ENCODE measurements around the gene ENPP4.
"Not testable (repeated sequence)": the region's sequence is repeated elsewhere in the genome, so short reads cannot be mapped to it uniquely, and the experiment has no call there.

The ENPP4 gene

GRCh38 chr6:46129629-46130511, at the start of gene ENPP4:
Gene ENPP4, plus strand, starts transcription at chr6:46129989. Its CDS starts 9,595 bp downstream, at chr6:46139584.
- Mint-ChIP-seq H3K27me3 (peaks cover 7% of the 10 kb centered on the region), H3K9me3 (no peaks in the 10 kb centered on the region), H3K4me3 (peak within 1 kb of the TSS; percentile 90), H3K4me1 (ENCODE audit: low read depth) (peaks cover 31% of the 10 kb centered on the region), H3K27ac (peak within 1 kb of the TSS; percentile 93), H3K36me3 (ENCODE audit: low read depth) (peaks cover 8% of the 10 kb centered on the region)
- intact Hi-C loops (cut with micrococcal nuclease) = no loop called here

GRCh38 chr6:46080111-46080510, 49.7 kb upstream of the ENPP4 start:
- intact Hi-C loops (cut with micrococcal nuclease) = no loop called here
- H3K36me3 Mint-ChIP-seq (ENCODE audit: low read depth) = no peaks in the 10 kb centered on the region
- H3K9me3 Mint-ChIP-seq = no peaks in the 10 kb centered on the region
- no peak overlapping the region for H3K27ac Mint-ChIP-seq
- no peaks in the 10 kb centered on the region for H3K27me3 Mint-ChIP-seq
- no peaks in the 10 kb centered on the region for H3K4me1 Mint-ChIP-seq (ENCODE audit: low read depth)
- no peak overlapping the region for H3K4me3 Mint-ChIP-seq

DNA sequence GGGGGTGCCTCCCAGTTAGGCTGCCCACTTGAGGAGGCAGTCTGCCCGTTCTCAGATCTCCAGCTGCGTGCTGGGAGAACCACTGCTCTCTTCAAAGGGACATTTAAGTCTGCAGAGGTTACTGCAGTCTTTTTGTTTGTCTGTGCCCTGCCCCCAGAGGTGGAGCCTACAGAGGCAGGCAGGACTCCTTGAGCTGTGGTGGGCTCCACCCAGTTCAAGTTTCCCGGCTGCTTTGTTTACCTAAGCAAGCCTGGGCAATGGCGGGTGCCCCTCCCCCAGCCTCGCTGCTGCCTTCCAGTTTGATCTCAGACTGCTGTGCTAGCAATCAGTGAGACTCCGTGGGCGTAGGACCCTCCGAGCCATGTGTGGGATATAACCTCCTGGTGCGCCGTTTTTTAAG, 44.1 kb upstream of the ENPP4 start:
- H3K4me3 Mint-ChIP-seq; H3K36me3 Mint-ChIP-seq (ENCODE audit: low read depth); H3K9me3 Mint-ChIP-seq; H3K27me3 Mint-ChIP-seq; H3K4me1 Mint-ChIP-seq (ENCODE audit: low read depth); H3K27ac Mint-ChIP-seq: not testable (repeated sequence)
- intact Hi-C loops (cut with micrococcal nuclease) = loop anchor here (5.0 kb wide), 1 partner anchor 137 kb away; no protein-coding TSS in a partner anchor

DNA sequence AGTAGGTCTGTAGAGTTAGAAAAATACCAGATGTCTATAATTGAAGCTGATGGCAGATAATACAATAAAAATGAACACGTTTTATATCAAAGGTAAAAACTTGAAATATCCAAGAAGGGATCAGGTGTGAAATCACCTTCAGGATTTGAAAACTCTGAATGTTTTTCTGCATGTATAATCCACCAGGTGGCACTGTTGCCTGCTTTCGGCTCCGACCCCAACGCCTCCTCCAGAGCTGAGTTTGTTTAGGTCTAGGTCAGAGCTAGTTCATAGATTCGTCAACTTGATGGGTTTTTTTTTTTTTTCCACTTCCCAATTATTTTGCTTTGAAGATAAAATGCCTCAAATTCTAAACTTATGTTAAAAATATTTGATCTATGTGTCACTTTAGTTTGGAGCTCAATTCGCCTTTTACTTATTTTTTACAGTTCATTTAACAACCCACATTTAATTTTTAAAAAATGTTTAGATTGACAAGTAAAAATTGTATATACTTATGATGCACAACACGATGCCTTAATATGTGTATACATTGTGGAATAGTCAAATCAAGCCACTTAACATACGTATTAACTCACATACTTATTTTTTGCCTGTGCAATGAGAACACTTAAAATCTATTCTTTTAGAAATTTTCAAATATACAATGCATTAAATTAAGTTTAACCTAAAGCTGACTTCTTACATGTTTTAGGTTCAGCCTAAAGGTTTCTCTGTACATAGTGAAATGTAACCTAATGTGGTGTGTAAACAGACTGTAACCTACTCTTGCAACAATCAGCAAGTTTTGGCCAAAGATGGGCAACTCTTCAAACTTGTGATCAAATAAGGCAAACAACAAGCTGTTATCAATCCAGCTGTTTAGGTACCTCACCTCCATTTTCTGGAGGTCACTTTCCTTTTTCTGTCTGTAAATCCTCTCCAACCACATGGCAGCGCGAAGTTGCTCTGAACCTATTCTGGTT, 39.4 kb upstream of the ENPP4 start:
- H3K4me3 Mint-ChIP-seq = no peak overlapping the region
- no peak overlapping the region for H3K27ac Mint-ChIP-seq
- H3K9me3 Mint-ChIP-seq = peaks cover 10% of the 10 kb centered on the region

GRCh38 chr6:46091080-46091478, 38.7 kb upstream of the ENPP4 start:
- H3K4me3 Mint-ChIP-seq = no peak overlapping the region

More for the DNA sequence above, 39.4 kb upstream of the ENPP4 start:
- H3K4me1 Mint-ChIP-seq (ENCODE audit: low read depth) = no peaks in the 10 kb centered on the region
- peaks cover 12% of the 10 kb centered on the region for H3K27me3 Mint-ChIP-seq
- intact Hi-C loops (cut with micrococcal nuclease) = loop anchor here (1.0 kb wide), 1 partner anchor 320 kb away; no protein-coding TSS in a partner anchor
- H3K36me3 Mint-ChIP-seq (ENCODE audit: low read depth) = no peaks in the 10 kb centered on the region

DNA sequence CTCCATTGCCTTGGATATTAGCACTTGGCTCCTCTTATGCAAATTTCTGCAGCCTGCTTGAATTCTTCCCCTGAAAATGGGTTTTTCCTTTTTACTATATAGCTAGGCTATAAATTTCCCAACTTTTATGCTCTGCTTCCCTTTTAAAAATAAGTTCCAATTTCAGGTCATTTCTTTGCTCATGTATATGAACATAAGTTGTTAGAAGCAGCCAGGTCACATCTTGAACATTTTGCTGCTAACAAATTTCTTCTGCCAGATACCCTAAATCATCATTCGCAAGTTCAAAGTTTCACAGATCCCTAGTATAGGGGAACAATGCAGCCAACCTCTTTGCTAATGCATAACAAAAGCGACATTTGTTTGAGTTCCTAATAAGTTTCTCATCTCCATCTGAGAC, 34.5 kb upstream of the ENPP4 start:
- intact Hi-C loops (cut with micrococcal nuclease) = no loop called here
- Mint-ChIP-seq H3K4me1 (ENCODE audit: low read depth) (no peaks in the 10 kb centered on the region), H3K27me3 (peaks cover 6% of the 10 kb centered on the region), H3K4me3 (no peak overlapping the region), H3K9me3 (peaks cover 15% of the 10 kb centered on the region), H3K27ac (no peak overlapping the region), H3K36me3 (ENCODE audit: low read depth) (no peaks in the 10 kb centered on the region)

More at GRCh38 chr6:46091080-46091478, 38.7 kb upstream of the ENPP4 start:
- Mint-ChIP-seq H3K27ac (no peak overlapping the region), H3K36me3 (ENCODE audit: low read depth) (no peaks in the 10 kb centered on the region), H3K9me3 (peaks cover 15% of the 10 kb centered on the region), H3K4me1 (ENCODE audit: low read depth) (no peaks in the 10 kb centered on the region), H3K27me3 (peaks cover 12% of the 10 kb centered on the region)
- intact Hi-C loops (cut with micrococcal nuclease) = no loop called here

DNA sequence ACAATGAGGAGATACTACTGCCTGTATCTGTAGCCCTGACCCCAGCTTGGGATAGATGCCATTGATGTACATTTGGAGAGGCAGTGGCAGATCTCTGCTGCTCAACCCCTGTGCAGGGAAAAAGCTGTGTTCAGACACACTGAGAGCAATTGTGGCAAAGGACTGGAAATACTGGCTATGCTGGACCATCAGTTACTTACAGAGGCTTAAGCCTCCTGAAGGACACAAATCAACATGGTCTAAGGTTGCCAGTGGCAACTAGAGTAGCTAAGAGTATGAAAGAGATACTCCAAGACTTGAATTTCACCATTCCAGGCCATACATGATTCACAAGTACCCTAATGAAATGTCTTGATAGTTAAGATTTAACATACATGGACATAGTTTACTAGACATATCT, 32.4 kb upstream of the ENPP4 start:
- H3K4me1 Mint-ChIP-seq (ENCODE audit: low read depth) = no peaks in the 10 kb centered on the region
- H3K27me3 Mint-ChIP-seq = no peaks in the 10 kb centered on the region
- peaks cover 15% of the 10 kb centered on the region for H3K9me3 Mint-ChIP-seq
- intact Hi-C loops (cut with micrococcal nuclease) = no loop called here
- H3K36me3 Mint-ChIP-seq (ENCODE audit: low read depth) = no peaks in the 10 kb centered on the region
- H3K4me3 Mint-ChIP-seq = no peak overlapping the region
- no peak overlapping the region for H3K27ac Mint-ChIP-seq

- Mint-ChIP-seq H3K9me3 (peaks cover 15% of the 10 kb centered on the region), H3K36me3 (ENCODE audit: low read depth) (no peaks in the 10 kb centered on the region), H3K4me3 (no peak overlapping the region), H3K27me3 (no peaks in the 10 kb centered on the region), H3K27ac (no peak overlapping the region), H3K4me1 (ENCODE audit: low read depth) (no peaks in the 10 kb centered on the region)
- intact Hi-C loops (cut with micrococcal nuclease) = no loop called here
Observed at GRCh38 chr6:46098678-46099077, 31.1 kb upstream of the ENPP4 start.

GRCh38 chr6:46099952-46100351, 29.8 kb upstream of the ENPP4 start:
- Mint-ChIP-seq H3K4me1 (ENCODE audit: low read depth) (no peaks in the 10 kb centered on the region), H3K4me3 (no peak overlapping the region)

GRCh38 chr6:46102123-46102522, 27.7 kb upstream of the ENPP4 start:
- no peaks in the 10 kb centered on the region for H3K36me3 Mint-ChIP-seq (ENCODE audit: low read depth)
- intact Hi-C loops (cut with micrococcal nuclease) = no loop called here
- H3K4me1 Mint-ChIP-seq (ENCODE audit: low read depth) = no peaks in the 10 kb centered on the region
- H3K27ac Mint-ChIP-seq = no peak overlapping the region
- H3K4me3 Mint-ChIP-seq = no peak overlapping the region
- no peaks in the 10 kb centered on the region for H3K27me3 Mint-ChIP-seq
- H3K9me3 Mint-ChIP-seq = no peaks in the 10 kb centered on the region

More at GRCh38 chr6:46099952-46100351, 29.8 kb upstream of the ENPP4 start:
- intact Hi-C loops (cut with micrococcal nuclease) = no loop called here
- H3K27ac Mint-ChIP-seq = no peak overlapping the region
- no peaks in the 10 kb centered on the region for H3K27me3 Mint-ChIP-seq
- no peaks in the 10 kb centered on the region for H3K36me3 Mint-ChIP-seq (ENCODE audit: low read depth)
- H3K9me3 Mint-ChIP-seq = peaks cover 10% of the 10 kb centered on the region

- no peaks in the 10 kb centered on the region for H3K36me3 Mint-ChIP-seq (ENCODE audit: low read depth)
- intact Hi-C loops (cut with micrococcal nuclease) = no loop called here
- no peak overlapping the region for H3K27ac Mint-ChIP-seq
- H3K4me1 Mint-ChIP-seq (ENCODE audit: low read depth) = no peaks in the 10 kb centered on the region
- H3K4me3 Mint-ChIP-seq = no peak overlapping the region
- H3K9me3 Mint-ChIP-seq = no peaks in the 10 kb centered on the region
- no peaks in the 10 kb centered on the region for H3K27me3 Mint-ChIP-seq
Observed at GRCh38 chr6:46103441-46104115, 26.2 kb upstream of the ENPP4 start.

DNA sequence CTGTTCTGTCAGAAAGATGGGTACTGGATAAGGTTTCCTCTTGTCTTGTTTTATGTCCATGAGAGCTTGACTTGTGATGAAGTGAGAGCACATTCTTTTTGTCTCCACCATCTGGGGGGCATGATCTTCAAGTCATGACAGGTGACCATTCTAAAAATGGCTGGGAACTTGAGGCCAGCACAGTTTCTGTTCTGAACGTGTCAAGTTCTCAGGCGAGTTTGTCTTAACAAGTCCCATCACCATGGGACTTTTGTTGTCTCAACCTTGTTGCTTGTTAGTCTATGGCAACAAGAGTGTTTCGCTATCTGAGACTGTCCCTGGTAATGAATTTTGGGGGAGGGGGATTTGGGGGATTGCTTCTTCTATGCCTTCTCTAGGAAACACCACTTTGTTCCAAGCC, 25.6 kb upstream of the ENPP4 start:
- H3K9me3 Mint-ChIP-seq = no peaks in the 10 kb centered on the region
- no peak overlapping the region for H3K4me3 Mint-ChIP-seq
- H3K4me1 Mint-ChIP-seq (ENCODE audit: low read depth) = no peaks in the 10 kb centered on the region
- no peak overlapping the region for H3K27ac Mint-ChIP-seq
- intact Hi-C loops (cut with micrococcal nuclease) = no loop called here
- H3K27me3 Mint-ChIP-seq = no peaks in the 10 kb centered on the region
- H3K36me3 Mint-ChIP-seq (ENCODE audit: low read depth) = no peaks in the 10 kb centered on the region

DNA sequence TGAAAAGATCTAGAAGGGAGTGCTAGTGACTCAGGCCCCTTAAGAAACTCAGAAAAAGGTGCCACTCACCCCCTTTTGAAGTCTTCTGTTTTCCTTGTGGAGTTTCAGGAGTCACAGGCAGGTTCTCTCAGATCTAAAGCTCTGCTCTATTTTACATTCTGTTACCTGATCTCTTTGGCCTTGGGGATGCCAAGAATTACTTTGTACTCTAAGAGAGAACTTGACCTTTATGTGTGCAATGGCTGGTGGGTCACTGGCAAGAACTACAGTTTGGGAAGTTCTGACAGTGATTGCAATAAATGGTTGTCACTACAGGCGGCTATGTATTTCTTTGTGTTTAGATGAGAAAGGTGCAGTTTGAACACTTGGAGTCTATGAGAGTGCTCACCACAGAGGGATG, 24.2 kb upstream of the ENPP4 start:
- Mint-ChIP-seq H3K4me3 (no peak overlapping the region), H3K9me3 (no peaks in the 10 kb centered on the region), H3K27me3 (no peaks in the 10 kb centered on the region), H3K36me3 (ENCODE audit: low read depth) (no peaks in the 10 kb centered on the region), H3K27ac (no peak overlapping the region), H3K4me1 (ENCODE audit: low read depth) (no peaks in the 10 kb centered on the region)
- intact Hi-C loops (cut with micrococcal nuclease) = no loop called here

Data from dendritic cell treated with granulocyte-macrophage colony-stimulating factor and Interleukin-4, amounts not matched to agents 40 ng/mL and 50 ng/mL, for 4 days (primary cell).